Left renal cortex interstitium (tissue), 4 donors: Measurements from ENCODE around the gene MXRA5. TPM values are rescaled to one million over a fixed set of nuclear protein-coding genes. Genes with fewer than 3 reads are reported as not detected.
"Not testable (repeated sequence)": the region's sequence is repeated elsewhere in the genome, so short reads cannot be mapped to it uniquely, and the experiment has no call there.

Source experiments
- DNase-seq, 4 donors: peaks; one replicate each; pipeline ENCODE4 v3.0.0-alpha.2; 2013; ENCODE audit warnings: low read depth in 4 of 4, low spot score in 2 of 4, missing footprints in 1 of 4
- polyA plus RNA-seq, 4 donors: library from polyadenylated mRNA; unstranded; fragments of 120-200 nt; gene quantifications; one replicate each; pipeline ENCODE4 v1.2.1, GENCODE V29; 2013; ENCODE audit not compliant: insufficient read length in 4 of 4

Gene MXRA5, protein sequence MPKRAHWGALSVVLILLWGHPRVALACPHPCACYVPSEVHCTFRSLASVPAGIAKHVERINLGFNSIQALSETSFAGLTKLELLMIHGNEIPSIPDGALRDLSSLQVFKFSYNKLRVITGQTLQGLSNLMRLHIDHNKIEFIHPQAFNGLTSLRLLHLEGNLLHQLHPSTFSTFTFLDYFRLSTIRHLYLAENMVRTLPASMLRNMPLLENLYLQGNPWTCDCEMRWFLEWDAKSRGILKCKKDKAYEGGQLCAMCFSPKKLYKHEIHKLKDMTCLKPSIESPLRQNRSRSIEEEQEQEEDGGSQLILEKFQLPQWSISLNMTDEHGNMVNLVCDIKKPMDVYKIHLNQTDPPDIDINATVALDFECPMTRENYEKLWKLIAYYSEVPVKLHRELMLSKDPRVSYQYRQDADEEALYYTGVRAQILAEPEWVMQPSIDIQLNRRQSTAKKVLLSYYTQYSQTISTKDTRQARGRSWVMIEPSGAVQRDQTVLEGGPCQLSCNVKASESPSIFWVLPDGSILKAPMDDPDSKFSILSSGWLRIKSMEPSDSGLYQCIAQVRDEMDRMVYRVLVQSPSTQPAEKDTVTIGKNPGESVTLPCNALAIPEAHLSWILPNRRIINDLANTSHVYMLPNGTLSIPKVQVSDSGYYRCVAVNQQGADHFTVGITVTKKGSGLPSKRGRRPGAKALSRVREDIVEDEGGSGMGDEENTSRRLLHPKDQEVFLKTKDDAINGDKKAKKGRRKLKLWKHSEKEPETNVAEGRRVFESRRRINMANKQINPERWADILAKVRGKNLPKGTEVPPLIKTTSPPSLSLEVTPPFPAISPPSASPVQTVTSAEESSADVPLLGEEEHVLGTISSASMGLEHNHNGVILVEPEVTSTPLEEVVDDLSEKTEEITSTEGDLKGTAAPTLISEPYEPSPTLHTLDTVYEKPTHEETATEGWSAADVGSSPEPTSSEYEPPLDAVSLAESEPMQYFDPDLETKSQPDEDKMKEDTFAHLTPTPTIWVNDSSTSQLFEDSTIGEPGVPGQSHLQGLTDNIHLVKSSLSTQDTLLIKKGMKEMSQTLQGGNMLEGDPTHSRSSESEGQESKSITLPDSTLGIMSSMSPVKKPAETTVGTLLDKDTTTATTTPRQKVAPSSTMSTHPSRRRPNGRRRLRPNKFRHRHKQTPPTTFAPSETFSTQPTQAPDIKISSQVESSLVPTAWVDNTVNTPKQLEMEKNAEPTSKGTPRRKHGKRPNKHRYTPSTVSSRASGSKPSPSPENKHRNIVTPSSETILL (N-terminal part only)
- 1 to 10 TPM; 3.6 to 8.7 (median 8.1) TPM for polyA plus RNA-seq

DNA sequence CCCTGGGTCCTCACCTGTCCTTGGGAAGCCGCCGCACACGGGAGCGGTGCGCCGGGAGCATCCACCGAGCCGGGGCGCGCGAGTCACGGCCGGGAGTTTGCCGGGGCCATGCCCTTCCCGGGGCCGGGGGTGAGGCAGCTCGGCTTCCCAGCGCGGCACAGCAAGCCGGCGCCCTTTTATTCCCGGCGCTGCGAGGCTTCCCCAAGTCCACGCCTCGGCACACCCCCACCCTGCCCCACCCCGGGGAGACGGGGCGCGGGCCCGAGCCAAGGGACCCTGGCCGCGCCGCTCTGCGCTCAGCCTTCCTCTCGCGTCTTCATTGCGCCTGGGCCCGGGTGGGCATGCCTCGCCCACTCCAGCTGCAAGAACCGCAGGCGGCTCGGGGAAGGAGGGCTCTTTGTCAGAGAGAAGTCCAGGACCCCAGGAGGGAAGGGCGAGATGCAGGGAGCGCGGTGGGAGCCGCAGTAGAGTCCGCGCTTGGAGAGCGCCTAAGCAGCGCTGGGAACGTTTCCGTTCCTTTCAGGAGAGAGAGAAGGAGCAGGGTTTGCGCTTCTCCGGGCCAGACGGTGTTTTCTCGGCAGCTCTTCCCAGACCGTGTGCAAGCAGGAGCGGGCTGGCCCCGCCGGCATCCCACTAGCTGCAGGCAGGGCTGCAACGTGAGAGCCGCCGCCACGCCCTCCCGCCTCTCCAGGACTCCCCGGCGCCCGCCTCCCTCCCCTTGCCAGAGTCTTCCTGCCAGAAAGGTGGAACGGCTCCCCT lies at the start of gene MXRA5:
TSS of gene MXRA5 (minus strand) at position 152 of the 759 bp plus-strand sequence. CDS start 2,819 bp downstream, outside the sequence.
- no peak for DNase-seq

DNA sequence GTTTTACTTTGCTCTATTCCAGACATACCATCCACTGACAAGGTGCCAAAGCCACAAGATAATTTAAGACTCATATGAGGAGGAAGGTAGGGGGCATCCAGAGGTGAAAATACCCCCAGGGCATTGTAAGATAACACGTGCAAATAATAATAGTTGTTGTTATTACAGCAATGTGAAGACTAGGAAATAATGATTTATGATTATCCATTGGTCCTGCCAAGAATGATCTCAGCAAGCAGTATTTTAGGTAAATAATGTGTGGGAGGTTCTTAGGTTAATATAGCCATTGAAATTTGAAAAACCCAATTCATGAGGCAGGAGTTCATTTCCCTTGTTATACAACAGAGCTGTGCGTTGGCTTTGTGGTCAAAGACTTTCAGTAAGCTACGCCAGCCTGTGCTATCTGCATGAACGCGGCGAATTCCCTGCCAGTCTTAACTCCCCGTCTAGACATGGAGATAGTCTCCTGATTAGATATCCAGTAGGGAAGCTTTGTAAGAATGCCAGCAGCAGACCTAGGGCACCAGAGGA lies 47.2 kb upstream of the MXRA5 start:
- DNase-seq = no peak

DNA sequence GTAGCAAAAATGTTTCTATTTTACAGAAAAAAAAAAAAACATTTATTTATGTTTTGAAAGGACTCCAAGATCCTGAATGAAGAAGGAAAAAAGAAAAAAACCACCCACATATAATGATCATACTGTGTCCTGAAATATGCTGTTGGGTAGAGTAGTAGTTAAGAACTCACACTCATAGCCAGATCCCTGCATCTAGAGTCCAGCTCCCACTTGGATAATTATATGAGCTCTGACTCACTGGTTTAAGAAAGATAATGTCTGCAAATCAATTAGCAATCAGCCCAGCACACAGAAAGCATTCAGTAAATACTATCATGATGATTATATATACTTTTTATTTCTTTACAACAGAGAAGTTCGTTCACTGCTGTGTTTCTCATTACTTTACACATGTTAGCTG lies 46.7 kb upstream of the MXRA5 start:
- no peak for DNase-seq

DNA sequence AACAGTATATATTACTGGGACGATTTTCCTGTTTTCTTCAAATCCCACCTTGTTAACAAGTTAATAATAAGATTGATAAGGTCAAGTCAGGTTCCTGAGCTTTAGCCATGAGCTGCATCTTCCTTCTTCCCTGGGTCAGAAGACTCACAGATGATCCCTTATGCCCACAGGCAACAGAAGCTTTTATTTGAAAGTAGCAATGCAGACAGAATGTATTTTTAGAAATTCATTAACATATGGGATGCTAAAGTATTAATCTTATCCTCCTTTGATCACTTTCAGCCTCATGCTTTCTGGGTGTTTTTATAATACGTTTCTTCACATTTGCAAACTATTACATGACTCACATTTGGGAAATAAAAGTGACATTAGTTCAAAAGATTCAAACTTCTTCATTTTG lies 42.0 kb upstream of the MXRA5 start:
- no peak for DNase-seq

DNA sequence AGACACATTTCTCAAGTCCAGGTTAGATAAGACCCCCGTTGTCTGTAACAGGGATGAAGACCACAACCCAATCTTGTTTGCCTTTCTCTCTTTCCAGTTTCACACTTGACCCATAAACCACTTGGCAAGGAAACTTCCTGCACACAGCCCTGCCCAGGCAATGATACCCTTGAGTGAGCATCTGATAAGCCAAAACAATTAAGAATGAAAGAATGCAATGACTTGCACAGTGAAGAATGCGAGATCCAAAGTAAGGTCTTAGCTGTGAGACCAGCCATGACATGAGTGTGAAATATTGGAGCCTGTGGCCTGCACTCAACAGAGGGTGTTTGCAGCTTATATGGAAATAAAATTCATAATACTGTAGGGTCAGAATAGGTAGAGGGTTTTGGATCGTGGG lies 37.9 kb upstream of the MXRA5 start:
- peak in 1 of 4 donors; percentile 16 for DNase-seq

DNA sequence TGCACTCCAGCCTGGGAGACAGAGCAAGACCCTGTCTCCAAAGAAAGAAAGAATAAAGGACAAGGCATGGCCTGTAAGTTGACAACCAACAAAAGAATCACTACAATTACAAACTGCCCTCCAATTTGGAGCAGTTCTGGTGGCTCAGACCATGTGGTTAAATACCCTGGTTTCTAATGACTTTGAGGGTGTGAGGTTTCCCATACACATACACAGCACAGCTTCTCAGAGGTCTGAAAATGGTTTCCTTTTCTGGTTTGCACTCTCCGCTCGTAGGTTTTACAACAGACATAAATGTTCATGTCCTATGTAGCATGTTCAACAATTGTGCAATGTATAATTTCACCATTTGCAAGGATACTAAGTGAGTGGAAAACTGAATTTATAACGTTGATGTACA lies 34.2 kb upstream of the MXRA5 start:
- no peak for DNase-seq

DNA sequence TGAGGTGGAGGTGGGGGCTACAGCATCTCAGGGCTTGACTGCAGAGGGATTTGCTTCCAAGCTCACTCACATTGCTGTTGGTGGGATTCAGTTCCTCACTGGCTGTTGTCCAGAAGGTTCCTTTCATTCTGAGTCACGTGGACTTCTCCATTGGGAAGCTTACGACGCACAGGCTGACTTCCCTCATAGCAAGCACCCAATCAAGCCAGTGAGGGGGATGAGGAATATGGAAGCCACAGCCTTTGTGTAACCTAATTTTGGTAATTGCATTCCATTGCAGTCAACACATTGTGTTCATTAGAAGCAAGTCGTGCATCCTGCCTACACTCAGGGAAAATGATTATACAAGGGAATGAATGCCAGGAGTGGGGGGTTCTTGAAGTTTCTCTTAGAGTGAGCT lies 32.7 kb upstream of the MXRA5 start:
- DNase-seq = no peak

DNA sequence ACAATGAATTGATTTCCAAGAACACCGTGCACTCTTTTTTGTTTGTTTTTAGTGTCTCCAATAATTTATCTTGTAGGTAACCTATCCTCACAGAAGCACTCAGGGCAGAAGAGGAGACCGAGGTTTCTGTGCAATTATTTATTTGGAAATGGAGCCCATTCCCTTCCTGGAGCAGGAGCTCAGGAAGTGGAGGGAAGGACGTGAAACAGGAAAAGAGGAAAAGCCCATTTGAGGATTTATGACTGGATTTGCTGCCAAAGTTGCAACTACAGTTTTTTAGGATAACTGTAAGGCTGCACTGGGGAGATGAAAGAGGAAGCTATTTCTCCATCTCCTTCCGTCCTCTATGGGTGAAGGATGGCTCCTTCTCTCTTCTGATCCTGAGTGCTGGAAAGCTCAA lies 31.7 kb upstream of the MXRA5 start:
- DNase-seq = no peak

DNA sequence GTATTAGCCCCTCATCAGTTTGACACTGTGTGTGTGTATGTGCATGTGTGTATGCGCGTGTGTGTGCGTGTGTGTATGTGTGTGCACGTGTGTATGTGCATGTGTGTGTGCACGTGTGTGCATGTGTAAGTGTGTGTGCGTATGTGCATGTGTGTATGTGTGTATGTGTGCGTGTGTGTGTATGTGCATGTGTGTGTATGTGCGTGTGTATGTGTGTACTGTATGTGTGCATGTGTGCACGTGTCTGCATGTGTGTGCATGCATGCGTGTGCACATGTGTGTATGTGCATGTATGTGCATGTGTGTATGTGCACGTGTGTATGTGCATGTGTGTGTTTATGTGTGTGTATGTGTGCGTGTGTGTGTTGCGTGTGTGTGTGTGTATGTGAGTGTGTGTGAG lies 31.1 kb upstream of the MXRA5 start:
- DNase-seq = no peak

DNA sequence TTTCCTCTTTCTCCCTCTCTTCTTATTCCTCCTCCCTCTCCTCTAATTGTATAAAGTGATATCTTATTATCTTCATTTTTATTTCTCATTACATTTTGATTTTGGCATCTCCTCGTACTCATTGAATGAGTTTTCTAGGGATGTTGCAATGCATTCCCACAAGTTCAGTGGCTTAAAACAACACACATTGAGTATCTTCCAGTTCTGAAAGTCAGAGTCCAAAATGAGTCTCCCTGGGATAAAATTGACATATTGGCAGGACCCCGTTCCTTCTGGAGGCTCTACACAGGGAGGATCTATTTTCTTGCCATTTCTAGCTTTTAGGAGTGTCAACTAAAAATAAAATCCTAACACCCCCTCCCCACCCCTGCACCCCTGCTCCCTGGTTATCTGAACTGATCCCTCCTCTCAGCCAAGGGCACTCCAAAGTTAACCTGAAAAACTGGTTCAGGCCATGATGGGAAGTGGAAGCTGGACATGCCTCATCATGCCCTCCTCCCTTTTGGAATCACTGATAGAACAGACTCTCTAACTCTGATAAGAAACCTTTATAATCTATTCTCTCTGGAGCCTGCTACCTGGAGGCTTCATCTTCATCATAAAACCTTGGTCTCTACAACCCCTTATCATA lies 29.5 kb upstream of the MXRA5 start:
- not testable (repeated sequence) for DNase-seq

DNA sequence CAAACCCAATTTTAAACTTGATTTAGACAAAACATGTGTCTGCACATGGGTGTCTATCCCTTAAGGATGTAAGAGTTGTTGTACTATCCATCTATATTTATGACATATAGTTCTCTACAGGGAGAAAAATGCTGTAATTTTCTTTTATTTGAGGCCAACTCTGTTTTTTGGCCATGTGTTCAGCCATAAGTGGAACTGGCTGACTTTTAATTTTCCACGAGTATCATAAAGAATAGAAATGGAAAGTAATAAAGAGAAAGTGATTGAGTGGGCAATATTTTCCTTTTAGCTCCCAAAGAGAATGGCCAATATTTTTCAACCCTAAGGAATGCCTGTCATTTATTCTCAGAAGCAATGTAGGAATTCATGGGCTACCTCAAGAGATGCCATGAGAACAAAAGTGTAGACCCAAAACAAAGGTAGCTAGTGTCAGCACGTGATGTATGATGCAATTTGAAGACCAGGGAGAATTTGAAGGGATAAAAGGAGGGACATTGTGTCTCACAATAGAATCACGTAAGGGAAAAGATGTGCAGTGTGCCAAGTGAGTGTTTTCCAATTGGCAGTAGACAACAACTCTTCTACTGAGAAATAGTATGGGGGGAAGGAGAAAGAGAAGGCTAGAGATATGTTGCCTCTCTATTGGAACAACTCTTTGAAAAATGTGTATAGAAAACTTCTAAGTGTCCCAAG lies 27.8 kb upstream of the MXRA5 start:
- no peak for DNase-seq

DNA sequence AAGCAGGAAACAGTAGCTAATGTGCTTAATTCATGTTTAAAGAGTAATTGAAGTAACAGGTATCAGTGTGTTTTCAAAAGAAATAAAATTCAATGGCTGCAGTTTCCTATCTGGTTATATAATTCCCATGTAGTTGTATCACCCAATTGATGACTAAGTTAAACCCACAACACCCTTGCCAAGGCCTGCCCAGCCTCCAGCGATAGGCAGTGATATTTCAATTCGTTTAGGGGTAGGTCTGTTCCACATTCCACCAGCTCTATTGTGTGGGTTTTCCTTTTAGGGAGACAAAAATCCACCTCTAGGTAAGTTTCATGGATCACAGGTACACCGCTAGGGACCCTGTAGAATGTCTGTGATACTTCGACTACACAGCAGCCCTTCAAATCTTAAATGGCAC lies 24.7 kb upstream of the MXRA5 start:
- DNase-seq = no peak

DNA sequence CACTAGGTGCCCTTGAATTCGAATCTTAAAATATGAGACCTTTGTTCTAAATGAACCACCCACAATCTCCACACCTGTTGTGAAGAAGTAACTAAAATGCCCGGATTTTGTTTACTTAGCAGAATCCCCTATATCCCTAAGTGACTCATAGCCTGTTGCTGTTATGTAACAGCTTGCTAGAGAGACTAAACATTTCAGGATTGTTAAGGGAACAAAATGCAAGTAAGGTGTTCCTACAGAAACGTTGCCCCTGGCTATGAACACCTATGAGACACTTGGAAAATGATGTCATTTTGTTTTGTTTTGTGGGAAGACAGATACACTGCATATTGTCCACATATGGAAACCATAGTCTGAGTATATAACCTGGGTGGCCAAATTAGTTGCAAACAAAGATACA lies 24.2 kb upstream of the MXRA5 start:
- DNase-seq = no peak

DNA sequence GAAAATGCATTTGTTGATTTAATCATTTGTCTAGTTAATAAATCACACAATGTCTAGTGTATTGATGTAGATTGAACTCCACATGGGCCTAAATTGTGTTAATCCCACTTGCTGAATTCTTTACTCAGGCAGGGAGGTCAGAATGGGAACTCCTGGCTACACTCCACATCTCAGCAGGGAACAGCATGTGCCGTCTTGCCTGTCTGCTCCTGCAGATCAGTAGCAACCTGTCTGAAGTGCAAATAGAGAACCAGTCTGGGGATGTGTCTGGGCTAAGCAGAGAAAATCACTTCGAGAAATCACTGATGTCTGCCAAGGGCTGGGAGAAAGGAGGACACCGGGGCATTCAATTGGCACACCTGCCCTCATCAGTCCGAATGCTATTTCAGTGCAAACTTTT lies 16.5 kb upstream of the MXRA5 start:
- no peak for DNase-seq

DNA sequence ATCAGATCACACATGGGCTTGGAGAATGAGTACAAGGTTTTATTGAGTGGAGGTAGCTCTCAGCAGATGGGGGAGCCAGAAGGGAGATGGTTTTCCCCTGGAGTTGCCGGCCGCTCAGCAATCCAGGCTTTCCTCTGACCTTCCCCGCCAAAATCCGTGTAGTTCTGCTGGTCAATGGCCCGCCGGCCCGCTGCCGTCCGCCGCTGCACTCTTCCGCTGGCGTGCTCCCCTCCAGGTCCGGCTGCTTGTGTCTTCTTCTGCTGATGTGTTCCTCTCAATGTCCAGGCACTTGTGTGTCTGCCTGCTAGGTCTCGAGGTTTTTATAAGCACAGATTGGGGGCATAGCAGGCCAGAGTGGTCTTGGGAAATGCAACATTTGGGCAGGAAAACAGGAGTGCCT lies 14.4 kb upstream of the MXRA5 start:
- no peak for DNase-seq

DNA sequence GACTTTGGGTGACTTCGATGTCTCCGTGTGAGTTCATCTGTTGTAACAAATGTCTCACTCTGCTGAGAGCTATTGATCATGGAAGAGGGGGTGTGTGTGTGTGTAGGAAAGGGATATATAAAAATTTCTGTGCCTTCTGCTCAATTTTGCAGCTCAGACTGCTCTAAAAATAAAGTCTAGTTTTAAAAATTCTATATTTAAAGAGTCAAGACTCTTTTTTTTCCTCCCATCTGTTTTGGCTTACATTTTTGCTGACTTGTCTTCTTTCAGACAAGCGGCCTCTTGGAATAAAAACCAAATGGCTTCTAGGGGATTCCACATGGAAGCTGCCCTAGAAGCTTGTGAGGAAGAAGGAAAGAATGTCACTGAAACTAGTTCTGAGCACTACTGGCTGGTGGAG lies 6.3 kb upstream of the MXRA5 start:
- not testable (repeated sequence) for DNase-seq

DNA sequence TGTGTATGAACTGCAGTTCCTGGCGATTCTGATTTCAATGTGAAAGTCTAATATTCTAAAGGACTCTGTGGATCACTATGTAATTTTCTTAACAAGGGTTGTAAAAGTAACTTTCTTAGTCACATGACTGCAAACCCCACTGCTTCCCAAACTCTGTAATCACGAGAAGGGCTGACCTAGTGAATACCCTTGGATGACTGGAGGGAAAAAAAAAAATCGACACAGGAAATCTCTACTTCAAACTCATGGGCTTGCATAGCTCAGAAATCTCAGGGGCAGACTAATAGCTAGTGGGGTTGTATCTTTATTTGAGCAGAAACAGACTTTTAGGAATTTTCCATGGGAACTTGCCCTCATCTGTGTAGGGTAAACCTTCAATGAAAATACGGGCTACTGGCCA lies 4.8 kb upstream of the MXRA5 start:
- DNase-seq = no peak

DNA sequence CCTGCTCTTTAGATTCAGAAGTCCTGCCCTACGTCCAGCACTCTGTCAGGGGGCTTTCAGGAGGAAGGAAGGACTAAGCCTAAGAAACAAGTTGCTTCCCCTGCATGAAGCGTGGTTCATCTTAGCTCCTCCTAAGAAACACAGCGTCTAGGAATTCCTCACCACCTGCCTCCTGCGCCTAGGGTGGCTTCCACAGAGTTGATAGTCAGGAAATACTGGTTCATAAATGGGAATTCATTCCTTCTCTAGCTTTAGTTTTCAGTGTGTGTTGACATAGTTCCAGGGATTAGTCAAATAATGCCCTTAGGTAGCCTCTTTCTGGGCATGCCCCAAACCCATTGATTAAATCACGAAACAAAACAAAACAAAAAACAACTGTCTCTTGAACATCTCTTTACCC lies 1.7 kb upstream of the MXRA5 start:
- DNase-seq = no peak
